GM12878 (cell line): Measurements from ENCODE around the gene ARSJ. TPM values are rescaled to one million over a fixed set of nuclear protein-coding genes. Genes with fewer than 3 reads are reported as not detected.

Source experiments
- EGR1 ChIP-seq, 2 experiments: IDR thresholded peaks; 1 replicate in 1 of 2; 2 replicates in 1 of 2; pipeline ENCODE4 v1.6.1; 2011 to 2012; ENCODE audit warnings: low read depth in 2 of 2, low read length in 2 of 2, borderline replicate concordance in 1 of 2, mild to moderate bottlenecking in 1 of 2, moderate library complexity in 1 of 2
- LARP7 ChIP-seq: fragments of 450-650 bp; IDR thresholded peaks from 2 replicates; pipeline ENCODE4 v1.6.1; 2017; ENCODE audit warnings: mild to moderate bottlenecking
- MXI1 ChIP-seq: fragments of 150-350 bp; IDR thresholded peaks from 2 replicates; pipeline ENCODE4 v1.6.1; 2011; ENCODE audit warnings: low read depth, mild to moderate bottlenecking, inconsistent platforms, low read length, improper control_type of control experiment
- NR2F1 ChIP-seq: fragments of 450-650 bp; conservative IDR thresholded peaks from 2 replicates; pipeline ENCODE4 v1.6.1; 2017; ENCODE audit warnings: mild to moderate bottlenecking
- ZNF384 ChIP-seq: IDR thresholded peaks from 2 replicates; pipeline ENCODE4 v1.6.1; 2012; ENCODE audit warnings: low read depth, mild to moderate bottlenecking, low read length, improper control_type of control experiment, borderline replicate concordance
- polyA plus RNA-seq, 11 experiments: library from polyadenylated mRNA; depleted of rRNA in 4 of 11; unstranded in 6 of 11; stranded (reverse) in 5 of 11; fragments of >200 nt; fragmentation: Nextera tagmentation in 4 of 11; fragmentation: Illumina TruSeq in 1 of 11; extraction: Ambion mirVana in 4 of 11; extraction: Trizol in 1 of 11; gene quantifications; 1 replicate in 1 of 11; 2 replicates in 10 of 11; pipeline versions ENCODE4 v1.2.1 to v1.2.3, GENCODE V29; 2011 to 2016; ENCODE audit warnings: inconsistent platforms in 2 of 11, missing spikeins in 2 of 11, low read depth in 1 of 11
- total RNA-seq, 4 experiments: library from RNA; depleted of rRNA in 3 of 4; stranded (reverse); fragments of >200 nt in 3 of 4; fragmentation: Illumina TruSeq in 1 of 4; extraction: Trizol in 1 of 4; gene quantifications; 2 replicates each; pipeline versions ENCODE4 v1.2.1 to v1.2.3, GENCODE V29; 2013 to 2021
- TF ChIP-seq, protein P1 (sequence below): fragments of 450-650 bp; IDR thresholded peaks from 2 replicates; pipeline ENCODE4 v1.6.1; 2017; ENCODE audit warnings: antibody characterized with exemption, mild to moderate bottlenecking, moderate library complexity
- TF ChIP-seq, protein P2 (sequence below): IDR thresholded peaks from 2 replicates; pipeline ENCODE4 v1.6.1; 2012; ENCODE audit warnings: improper control_type of control experiment, low read depth, low read length; ENCODE audit not compliant: insufficient replicate concordance
- TF ChIP-seq, protein P3 (sequence below): fragments of 450-650 bp; IDR thresholded peaks from 2 replicates; pipeline ENCODE4 v1.6.1; 2017; ENCODE audit warnings: borderline replicate concordance
- TF ChIP-seq, protein P4 (sequence below): IDR thresholded peaks from 2 replicates; pipeline ENCODE4 v1.6.1; 2011; ENCODE audit warnings: borderline replicate concordance, low read depth, mild to moderate bottlenecking, moderate library complexity, low read length; ENCODE audit not compliant: insufficient read depth, poor library complexity, severe bottlenecking

ARSJ gene
- total and polyA plus RNA-seq, 10 of the 15 experiments (the other 5 are each of a cell fraction or from before 2014, with no cell fraction given): under 0.01 to 0.19 (median 0.04) TPM; not detected in 5

DNA sequence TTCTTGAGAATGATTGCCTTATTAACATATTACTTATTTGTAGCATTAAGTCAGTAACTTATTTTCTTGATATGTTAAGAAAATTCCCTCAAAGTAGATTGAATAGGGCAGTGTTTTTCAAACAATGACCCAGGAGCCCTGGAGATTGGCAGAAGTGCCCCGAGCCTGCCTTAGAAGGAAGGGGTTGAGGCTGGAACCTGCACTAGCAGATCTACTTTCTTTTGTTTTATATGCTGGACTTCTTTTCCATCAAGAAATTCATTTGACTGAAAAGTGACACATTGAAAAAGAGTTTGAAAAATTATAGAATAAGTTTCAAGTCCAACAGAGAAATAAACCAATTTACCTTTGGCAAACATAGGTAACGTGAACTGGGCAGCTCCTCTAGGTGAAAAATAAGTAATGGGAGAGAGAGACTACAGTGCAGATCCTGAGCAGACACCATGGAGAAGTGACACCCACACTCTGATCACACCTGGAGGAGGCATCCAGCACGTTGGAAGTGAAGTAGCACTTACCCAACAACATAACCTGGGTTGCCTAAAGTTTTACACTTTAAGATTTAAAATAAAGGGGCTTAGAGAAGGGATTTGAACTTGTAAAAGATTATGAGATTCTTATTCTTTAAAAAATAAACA is 18.6 kb downstream of the ARSJ start (continued):
- TF ChIP-seq, protein P1, sequence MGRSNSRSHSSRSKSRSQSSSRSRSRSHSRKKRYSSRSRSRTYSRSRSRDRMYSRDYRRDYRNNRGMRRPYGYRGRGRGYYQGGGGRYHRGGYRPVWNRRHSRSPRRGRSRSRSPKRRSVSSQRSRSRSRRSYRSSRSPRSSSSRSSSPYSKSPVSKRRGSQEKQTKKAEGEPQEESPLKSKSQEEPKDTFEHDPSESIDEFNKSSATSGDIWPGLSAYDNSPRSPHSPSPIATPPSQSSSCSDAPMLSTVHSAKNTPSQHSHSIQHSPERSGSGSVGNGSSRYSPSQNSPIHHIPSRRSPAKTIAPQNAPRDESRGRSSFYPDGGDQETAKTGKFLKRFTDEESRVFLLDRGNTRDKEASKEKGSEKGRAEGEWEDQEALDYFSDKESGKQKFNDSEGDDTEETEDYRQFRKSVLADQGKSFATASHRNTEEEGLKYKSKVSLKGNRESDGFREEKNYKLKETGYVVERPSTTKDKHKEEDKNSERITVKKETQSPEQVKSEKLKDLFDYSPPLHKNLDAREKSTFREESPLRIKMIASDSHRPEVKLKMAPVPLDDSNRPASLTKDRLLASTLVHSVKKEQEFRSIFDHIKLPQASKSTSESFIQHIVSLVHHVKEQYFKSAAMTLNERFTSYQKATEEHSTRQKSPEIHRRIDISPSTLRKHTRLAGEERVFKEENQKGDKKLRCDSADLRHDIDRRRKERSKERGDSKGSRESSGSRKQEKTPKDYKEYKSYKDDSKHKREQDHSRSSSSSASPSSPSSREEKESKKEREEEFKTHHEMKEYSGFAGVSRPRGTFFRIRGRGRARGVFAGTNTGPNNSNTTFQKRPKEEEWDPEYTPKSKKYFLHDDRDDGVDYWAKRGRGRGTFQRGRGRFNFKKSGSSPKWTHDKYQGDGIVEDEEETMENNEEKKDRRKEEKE: no peak
- TF ChIP-seq MXI1 (no peak), ZNF384 (no peak), EGR1 (IDR thresholded peaks at IDR 0.05; ENCODE audit: borderline replicate concordance in 1 of 2, low read depth in 2 of 2, low read length in 2 of 2) (no peak), LARP7 (no peak), NR2F1 (no peak)
- TF ChIP-seq, protein P2, sequence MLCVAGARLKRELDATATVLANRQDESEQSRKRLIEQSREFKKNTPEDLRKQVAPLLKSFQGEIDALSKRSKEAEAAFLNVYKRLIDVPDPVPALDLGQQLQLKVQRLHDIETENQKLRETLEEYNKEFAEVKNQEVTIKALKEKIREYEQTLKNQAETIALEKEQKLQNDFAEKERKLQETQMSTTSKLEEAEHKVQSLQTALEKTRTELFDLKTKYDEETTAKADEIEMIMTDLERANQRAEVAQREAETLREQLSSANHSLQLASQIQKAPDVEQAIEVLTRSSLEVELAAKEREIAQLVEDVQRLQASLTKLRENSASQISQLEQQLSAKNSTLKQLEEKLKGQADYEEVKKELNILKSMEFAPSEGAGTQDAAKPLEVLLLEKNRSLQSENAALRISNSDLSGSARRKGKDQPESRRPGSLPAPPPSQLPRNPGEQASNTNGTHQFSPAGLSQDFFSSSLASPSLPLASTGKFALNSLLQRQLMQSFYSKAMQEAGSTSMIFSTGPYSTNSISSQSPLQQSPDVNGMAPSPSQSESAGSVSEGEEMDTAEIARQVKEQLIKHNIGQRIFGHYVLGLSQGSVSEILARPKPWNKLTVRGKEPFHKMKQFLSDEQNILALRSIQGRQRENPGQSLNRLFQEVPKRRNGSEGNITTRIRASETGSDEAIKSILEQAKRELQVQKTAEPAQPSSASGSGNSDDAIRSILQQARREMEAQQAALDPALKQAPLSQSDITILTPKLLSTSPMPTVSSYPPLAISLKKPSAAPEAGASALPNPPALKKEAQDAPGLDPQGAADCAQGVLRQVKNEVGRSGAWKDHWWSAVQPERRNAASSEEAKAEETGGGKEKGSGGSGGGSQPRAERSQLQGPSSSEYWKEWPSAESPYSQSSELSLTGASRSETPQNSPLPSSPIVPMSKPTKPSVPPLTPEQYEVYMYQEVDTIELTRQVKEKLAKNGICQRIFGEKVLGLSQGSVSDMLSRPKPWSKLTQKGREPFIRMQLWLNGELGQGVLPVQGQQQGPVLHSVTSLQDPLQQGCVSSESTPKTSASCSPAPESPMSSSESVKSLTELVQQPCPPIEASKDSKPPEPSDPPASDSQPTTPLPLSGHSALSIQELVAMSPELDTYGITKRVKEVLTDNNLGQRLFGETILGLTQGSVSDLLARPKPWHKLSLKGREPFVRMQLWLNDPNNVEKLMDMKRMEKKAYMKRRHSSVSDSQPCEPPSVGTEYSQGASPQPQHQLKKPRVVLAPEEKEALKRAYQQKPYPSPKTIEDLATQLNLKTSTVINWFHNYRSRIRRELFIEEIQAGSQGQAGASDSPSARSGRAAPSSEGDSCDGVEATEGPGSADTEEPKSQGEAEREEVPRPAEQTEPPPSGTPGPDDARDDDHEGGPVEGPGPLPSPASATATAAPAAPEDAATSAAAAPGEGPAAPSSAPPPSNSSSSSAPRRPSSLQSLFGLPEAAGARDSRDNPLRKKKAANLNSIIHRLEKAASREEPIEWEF: no peak
- TF ChIP-seq, protein P3, sequence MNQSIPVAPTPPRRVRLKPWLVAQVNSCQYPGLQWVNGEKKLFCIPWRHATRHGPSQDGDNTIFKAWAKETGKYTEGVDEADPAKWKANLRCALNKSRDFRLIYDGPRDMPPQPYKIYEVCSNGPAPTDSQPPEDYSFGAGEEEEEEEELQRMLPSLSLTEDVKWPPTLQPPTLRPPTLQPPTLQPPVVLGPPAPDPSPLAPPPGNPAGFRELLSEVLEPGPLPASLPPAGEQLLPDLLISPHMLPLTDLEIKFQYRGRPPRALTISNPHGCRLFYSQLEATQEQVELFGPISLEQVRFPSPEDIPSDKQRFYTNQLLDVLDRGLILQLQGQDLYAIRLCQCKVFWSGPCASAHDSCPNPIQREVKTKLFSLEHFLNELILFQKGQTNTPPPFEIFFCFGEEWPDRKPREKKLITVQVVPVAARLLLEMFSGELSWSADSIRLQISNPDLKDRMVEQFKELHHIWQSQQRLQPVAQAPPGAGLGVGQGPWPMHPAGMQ: no peak
- TF ChIP-seq, protein P4, sequence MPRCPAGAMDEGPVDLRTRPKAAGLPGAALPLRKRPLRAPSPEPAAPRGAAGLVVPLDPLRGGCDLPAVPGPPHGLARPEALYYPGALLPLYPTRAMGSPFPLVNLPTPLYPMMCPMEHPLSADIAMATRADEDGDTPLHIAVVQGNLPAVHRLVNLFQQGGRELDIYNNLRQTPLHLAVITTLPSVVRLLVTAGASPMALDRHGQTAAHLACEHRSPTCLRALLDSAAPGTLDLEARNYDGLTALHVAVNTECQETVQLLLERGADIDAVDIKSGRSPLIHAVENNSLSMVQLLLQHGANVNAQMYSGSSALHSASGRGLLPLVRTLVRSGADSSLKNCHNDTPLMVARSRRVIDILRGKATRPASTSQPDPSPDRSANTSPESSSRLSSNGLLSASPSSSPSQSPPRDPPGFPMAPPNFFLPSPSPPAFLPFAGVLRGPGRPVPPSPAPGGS: no peak
- TF ChIP-seq, all 136 proteins: peak for 0
